HG03442 (cell line): ENCODE measurements around the gene GRAMD2B.
"Not testable (repeated sequence)": the region's sequence is repeated elsewhere in the genome, so short reads cannot be mapped to it uniquely, and the experiment has no call there.

Experiments
- ATAC-seq: cut with Tn5 transposase; IDR thresholded peaks from one replicate; pipeline ENCODE4 v1.9.1; 2021; ENCODE audit warnings: mild to moderate bottlenecking, moderate library complexity; ENCODE audit not compliant: unreplicated experiment

Gene GRAMD2B

GRCh38 chr5:126508962-126509279, 85.7 kb downstream of the GRAMD2B start:
- ATAC-seq: no peak

GRCh38 chr5:126509339-126509738, 86.1 kb downstream of the GRAMD2B start:
- ATAC-seq: no peak

- ATAC-seq: no peak
These were observed 88.8 kb downstream of the GRAMD2B start for GRCh38 chr5:126511961-126512360.

- no peak for ATAC-seq
These were observed 89.2 kb downstream of the GRAMD2B start for GRCh38 chr5:126512451-126512850.

GRCh38 chr5:126513302-126513701, 90.1 kb downstream of the GRAMD2B start:
- ATAC-seq: no peak

GRCh38 chr5:126513703-126514102, 90.5 kb downstream of the GRAMD2B start:
- ATAC-seq: no peak

- no peak for ATAC-seq
These were observed 90.9 kb downstream of the GRAMD2B start for GRCh38 chr5:126514131-126514557.

- no peak for ATAC-seq
These were observed 91.4 kb downstream of the GRAMD2B start for GRCh38 chr5:126514558-126515141.

GRCh38 chr5:126515337-126515736, 92.1 kb downstream of the GRAMD2B start:
- no peak for ATAC-seq

- ATAC-seq: no peak
These were observed 92.9 kb downstream of the GRAMD2B start for GRCh38 chr5:126516133-126516532.

GRCh38 chr5:126516852-126517251, 93.6 kb downstream of the GRAMD2B start:
- no peak for ATAC-seq

- ATAC-seq: not testable (repeated sequence)
These were observed 96.0 kb downstream of the GRAMD2B start for GRCh38 chr5:126519223-126519622.

GRCh38 chr5:126519637-126520592, 96.7 kb downstream of the GRAMD2B start:
- no peak for ATAC-seq

GRCh38 chr5:126520593-126520953, 97.4 kb downstream of the GRAMD2B start:
- no peak for ATAC-seq

GRCh38 chr5:126521130-126521529, 97.9 kb downstream of the GRAMD2B start:
- no peak for ATAC-seq

- ATAC-seq: no peak
These were observed 100.8 kb downstream of the GRAMD2B start for GRCh38 chr5:126523818-126524510.

- no peak for ATAC-seq
These were observed 102.5 kb downstream of the GRAMD2B start for GRCh38 chr5:126525630-126526245.

- no peak for ATAC-seq
These were observed 103.3 kb downstream of the GRAMD2B start for GRCh38 chr5:126526493-126526892.

GRCh38 chr5:126527158-126527557, 103.9 kb downstream of the GRAMD2B start:
- ATAC-seq: no peak

GRCh38 chr5:126527892-126528291, 104.7 kb downstream of the GRAMD2B start:
- ATAC-seq: no peak

GRCh38 chr5:126531543-126532120, 108.4 kb downstream of the GRAMD2B start:
- no peak for ATAC-seq
